ENCODE results near the gene DLGAP4.
"Not testable (repeated sequence)": the region's sequence is repeated elsewhere in the genome, so short reads cannot be mapped to it uniquely, and the experiment has no call there.

The DLGAP4 gene

DNA sequence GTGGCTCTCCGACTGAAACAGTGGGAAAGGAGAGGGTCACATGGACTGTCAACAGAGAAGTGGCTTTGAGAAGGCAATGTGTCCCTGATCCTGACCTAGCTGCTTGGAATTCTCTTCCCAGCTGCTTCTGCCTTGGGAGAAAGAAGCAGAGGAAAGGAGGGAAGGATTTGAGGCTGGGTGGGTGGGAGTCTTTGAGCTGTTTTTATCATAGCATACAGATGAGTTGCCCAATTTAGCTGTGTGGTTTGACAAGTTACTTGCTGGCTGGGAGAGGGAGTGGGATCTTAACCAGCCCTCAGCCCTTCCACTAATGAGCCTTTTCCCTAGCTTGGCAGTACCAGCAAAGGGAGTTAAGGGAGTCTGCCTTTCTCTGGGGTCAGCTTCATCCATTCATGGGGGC, 184.1 kb downstream of the DLGAP4 start:
- in situ Hi-C loops (cut with MboI; ENCODE audit: low sequenced_read_pairs): no loop called here

- in situ Hi-C loops (cut with MboI; ENCODE audit: low sequenced_read_pairs): no loop called here
Observed at GRCh38 chr20:36491901-36492617, 185.9 kb downstream of the DLGAP4 start.

GRCh38 chr20:36493051-36493800, 187.1 kb downstream of the DLGAP4 start:
- in situ Hi-C loops (cut with MboI; ENCODE audit: low sequenced_read_pairs): no loop called here

DNA sequence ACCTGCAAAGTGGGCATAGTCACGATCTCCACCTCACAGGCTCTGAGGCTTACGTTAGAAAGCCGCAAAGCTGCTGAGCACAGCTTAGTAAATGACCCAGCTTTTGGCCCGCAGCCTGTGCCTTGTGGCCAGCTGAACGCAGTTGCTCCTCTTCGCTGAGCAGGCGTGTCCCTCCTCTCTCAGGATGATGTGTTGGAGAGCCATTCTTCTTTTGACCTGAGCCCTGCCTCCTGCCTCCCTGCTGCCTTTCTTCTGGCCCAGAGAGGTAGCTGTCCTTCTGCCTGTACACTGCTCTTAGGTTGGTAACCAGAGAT, 187.6 kb downstream of the DLGAP4 start:
- in situ Hi-C loops (cut with MboI; ENCODE audit: low sequenced_read_pairs): no loop called here

GRCh38 chr20:36496707-36497669, 190.8 kb downstream of the DLGAP4 start:
- in situ Hi-C loops (cut with MboI; ENCODE audit: low sequenced_read_pairs): no loop called here

GRCh38 chr20:36497856-36498255, 191.7 kb downstream of the DLGAP4 start:
- in situ Hi-C loops (cut with MboI; ENCODE audit: low sequenced_read_pairs): no loop called here

- in situ Hi-C loops (cut with MboI; ENCODE audit: low sequenced_read_pairs): no loop called here
Observed at GRCh38 chr20:36498386-36499179, 192.4 kb downstream of the DLGAP4 start.

DNA sequence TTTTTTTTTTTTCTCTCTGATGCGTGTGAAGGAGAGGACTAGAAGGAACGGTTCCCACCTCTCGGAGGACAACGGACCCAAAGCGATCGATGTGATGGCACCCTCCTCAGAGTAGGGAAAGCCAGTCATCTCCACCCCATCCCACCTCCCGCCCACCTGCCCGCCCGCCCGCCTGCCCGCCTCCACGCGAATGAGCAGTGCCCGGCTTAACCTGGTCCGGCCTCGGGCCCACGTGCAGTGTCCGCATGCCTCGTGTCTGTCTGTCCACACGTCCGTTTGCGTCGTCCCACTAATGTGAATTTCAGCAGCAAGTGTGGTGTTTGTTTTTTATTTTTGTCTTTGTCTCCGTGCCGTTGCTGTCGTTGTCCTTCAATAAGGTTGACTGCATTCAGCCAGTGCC, 193.1 kb downstream of the DLGAP4 start:
- in situ Hi-C loops (cut with MboI; ENCODE audit: low sequenced_read_pairs): no loop called here

GRCh38 chr20:36499723-36500501, 193.8 kb downstream of the DLGAP4 start:
- in situ Hi-C loops (cut with MboI; ENCODE audit: low sequenced_read_pairs): no loop called here

DNA sequence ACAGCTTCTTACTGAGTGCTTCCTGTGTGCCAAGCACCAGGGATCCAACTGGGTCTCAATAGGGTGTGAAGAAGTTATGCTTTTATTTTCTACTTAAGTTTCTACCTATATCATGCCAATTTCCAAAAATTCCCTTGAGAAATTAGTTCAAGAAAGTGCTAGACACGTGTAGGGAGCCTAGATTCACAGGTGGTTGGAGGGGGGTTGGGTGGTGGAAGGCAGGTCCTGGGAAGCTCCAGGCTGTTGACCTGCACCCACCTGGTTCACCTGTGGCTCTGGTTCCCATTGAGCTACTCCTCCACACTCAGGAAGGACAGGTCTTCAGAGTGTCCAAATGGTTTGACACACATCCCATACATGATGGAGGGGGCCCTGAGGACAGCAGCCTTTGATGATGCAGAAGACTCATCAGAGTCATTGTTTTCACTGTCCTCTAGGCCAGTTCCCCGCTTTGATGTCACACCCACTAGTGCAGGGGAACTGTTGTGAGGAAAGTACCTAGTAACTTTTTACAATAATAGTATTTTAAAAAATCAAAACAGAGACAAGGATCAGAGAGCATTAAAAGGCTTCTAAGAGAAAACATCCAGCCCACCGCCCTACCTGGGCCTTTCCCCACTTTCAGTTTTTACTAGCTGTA, 195.3 kb downstream of the DLGAP4 start:
- in situ Hi-C loops (cut with MboI; ENCODE audit: low sequenced_read_pairs): no loop called here

DNA sequence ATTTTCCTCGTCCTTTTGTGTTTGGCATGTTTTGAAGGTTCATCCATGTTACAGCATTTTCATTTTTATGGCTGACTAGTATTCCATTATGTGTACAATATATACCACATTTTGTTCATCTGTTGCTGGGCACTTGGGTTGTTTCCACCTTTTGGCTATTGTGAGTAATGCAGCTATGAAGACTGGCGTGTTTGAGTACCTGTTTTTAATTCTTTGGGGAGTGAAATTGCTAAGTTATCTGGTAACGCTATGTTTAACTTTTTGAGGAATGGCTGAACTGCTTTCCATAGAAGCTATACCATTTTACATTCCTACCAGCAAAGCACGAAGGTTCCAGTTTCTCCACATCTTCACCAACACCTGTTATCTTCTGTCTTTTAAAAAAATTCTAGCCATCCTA, 198.2 kb downstream of the DLGAP4 start:
- in situ Hi-C loops (cut with MboI; ENCODE audit: low sequenced_read_pairs): no loop called here

DNA sequence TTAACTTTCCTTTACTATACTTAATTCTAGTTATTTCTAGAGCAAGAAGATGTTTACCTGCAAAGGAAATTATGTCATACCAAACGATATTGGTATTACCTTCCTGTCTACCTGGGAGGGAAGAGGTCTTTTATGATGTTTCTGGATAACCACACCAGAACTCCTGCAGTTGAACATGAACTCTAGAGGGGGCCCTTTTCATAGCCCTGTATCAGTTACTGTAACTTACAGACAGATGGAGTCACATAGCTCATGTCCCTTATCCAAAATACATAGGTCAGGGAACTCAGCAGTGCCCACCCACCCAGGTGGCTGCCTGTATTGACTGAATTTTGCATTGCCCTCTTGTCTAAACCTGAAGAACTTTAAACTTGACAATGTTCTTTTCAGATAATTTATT, 200.1 kb downstream of the DLGAP4 start:
- in situ Hi-C loops (cut with MboI; ENCODE audit: low sequenced_read_pairs): no loop called here

DNA sequence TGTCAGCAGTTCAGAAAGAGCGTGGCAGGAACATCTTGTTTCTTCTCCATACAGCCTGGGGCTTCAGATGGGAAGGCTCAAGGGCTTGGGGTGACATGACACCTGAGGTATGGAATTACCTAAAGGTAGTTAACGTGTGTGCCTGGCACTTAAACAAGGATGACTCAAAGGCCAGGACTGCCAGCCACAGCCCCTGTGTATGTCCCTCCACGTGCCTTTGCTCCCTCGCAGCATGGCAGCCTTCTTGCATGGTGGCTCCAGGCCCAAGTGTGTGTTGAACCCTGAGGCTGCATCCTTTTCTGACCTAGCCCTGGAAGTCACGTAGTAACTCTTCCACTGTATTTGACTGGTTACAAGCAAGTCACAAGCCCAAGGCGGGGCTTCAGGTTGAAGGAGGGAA, 201.6 kb downstream of the DLGAP4 start:
- in situ Hi-C loops (cut with MboI; ENCODE audit: low sequenced_read_pairs): no loop called here

DNA sequence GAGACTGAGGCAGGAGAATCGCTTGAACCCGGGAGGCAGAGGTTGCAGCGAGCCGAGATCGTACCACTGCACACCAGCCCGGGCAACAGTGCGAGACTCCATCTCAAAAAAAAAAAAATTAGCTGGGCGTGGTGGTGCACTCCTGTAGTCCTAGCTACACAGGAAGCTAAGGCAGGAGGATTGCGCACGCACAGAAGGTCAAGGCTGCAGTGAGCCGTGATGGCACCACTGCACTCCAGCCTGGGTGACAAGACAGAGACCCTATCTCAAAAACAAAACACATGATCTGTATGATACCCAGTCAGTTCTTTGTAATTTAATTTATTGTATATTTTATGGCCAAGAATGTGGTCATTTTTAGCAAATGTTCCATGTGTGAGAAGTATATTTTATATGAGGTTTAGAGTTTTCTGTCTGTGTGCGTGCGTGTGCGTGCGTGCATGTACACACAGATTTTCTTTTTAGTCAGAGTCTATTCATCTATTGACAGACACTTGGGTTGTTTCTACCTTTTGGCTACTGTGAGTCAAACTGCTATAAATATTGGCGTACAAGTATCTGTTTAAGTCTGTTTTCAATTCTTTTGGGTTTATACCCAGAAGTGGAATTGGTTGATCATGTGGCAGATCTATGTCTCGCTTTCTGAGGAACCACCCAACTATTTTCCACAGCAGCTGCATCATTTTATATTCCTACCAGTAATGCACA, 213.0 kb downstream of the DLGAP4 start:
- in situ Hi-C loops (cut with MboI; ENCODE audit: low sequenced_read_pairs): no loop called here

DNA sequence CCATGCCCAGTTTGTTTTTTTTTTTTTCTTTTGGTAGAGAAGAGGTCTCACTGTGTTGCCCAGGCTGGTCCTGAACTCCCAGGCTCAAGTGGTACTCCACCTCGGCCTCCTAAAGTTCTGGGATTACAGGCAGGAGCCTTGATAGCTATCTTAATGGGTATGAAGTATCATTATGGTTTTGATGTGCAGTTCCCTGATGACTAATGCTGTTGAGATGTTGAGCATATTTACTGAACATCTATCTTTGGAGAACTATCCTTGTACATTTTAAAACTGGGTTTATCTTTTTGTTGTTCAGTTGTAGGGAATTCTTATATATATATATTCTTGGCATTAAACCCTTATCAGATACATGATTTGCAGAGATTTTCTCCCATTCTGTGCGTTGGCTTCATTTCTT, 213.8 kb downstream of the DLGAP4 start:
- in situ Hi-C loops (cut with MboI; ENCODE audit: low sequenced_read_pairs): no loop called here

DNA sequence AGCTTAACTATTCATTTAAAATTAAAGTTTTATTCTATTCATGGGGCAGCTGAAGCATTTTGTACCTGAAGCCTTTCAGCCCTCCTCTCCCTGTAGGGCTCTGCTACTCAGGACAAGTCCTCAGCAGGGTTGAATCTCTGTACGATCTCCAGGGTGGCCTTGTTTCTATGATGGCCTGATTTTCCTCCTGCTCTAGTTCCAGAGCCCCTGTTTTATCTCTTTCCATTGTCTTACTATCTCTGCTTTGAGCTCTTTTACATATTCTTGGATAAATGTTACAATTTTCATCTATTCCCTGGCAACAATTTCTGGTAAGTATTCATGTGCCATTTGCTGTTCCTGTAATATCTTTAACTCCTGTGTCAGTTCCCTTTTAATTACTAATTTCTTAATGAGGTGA, 215.4 kb downstream of the DLGAP4 start:
- in situ Hi-C loops (cut with MboI; ENCODE audit: low sequenced_read_pairs): no loop called here

DNA sequence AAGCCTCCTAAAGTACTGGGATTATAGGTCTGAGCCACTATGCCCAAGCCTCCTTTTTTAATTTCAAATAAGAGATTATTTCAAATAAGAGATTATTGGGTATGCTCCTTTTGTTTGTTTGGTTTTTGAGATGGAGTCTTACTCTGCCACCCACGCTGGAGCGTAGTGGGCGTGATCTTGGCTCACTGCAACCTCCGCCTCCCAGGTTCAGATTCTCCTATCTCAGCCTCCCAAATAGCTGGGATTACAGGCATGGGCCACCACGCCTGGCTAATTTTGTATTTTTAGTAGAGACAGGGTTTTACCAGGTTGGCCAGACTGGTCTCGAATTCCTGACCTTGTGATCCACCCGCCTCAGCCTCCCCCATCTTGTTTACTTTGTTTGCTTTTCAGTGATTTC, 216.3 kb downstream of the DLGAP4 start:
- in situ Hi-C loops (cut with MboI; ENCODE audit: low sequenced_read_pairs): not testable (repeated sequence)

DNA sequence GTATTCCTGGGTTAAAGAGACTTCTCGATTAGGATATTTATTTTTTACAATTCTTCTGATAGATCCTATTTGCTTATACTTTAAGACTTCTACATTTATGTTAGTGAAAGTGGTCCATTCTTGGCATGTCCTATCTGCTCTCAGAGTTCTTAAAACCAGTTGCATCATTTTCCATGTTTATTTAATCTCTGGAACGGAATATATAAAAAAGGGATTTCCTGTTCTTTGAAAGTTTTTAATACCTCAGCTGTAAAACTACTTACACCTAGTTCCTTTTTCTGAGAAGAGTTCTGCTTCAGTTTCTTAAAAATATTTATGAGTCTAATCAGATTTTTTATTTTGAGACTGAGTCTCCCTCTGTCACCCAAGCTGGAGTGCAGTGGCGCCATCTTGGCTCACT, 217.2 kb downstream of the DLGAP4 start:
- in situ Hi-C loops (cut with MboI; ENCODE audit: low sequenced_read_pairs): no loop called here

Data from hTERT RPE-1 (cell line).